ENCODE results near the gene PCDHGB5.

PCDHGB5 gene

DNA sequence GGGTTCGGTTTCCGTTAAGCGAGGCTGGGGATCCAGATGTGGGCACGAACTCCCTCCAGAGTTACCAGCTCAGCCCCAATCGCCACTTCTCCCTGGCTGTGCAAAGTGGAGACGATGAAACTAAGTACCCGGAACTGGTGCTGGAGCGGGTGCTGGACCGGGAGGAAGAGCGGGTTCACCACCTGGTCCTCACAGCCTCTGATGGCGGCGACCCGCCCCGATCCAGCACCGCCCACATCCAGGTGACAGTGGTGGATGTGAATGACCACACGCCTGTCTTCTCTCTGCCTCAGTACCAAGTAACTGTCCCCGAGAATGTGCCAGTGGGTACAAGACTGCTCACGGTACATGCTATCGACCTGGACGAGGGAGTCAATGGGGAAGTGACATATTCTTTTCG, 14.4 kb upstream of the PCDHGB5 start:
- DNase-seq (ENCODE audit: low read depth): no peak

DNA sequence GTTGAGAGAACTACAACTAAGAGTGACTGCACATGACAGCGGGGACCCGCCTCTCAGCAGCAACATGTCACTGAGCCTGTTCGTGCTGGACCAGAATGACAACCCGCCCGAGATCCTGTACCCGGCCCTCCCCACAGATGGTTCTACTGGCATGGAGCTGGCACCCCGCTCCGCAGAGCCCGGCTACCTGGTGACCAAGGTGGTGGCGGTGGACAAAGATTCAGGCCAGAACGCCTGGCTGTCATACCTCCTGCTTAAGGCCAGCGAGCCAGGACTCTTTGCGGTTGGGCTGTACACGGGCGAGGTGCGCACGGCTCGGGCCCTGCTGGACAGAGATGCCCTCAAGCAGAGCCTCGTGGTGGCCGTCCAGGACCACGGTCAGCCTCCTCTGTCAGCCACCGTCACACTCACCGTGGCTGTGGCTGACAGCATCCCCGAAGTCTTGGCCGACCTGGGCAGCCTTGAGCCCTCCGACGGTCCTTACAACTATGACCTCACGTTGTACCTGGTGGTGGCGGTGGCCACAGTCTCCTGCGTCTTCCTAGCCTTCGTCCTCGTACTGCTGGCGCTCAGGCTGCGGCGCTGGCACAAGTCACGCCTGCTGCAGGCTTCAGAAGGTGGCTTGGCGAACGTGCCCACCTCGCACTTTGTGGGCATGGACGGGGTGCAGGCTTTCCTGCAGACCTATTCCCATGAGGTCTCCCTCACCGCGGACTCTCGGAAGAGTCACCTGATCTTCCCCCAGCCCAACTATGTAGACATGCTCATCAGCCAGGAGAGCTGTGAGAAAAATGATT, 13.1 kb upstream of the PCDHGB5 start:
- no peak overlapping the region for H3K4me3 ChIP-seq (ENCODE audit: low read length)
- TF ChIP-seq, protein P1, sequence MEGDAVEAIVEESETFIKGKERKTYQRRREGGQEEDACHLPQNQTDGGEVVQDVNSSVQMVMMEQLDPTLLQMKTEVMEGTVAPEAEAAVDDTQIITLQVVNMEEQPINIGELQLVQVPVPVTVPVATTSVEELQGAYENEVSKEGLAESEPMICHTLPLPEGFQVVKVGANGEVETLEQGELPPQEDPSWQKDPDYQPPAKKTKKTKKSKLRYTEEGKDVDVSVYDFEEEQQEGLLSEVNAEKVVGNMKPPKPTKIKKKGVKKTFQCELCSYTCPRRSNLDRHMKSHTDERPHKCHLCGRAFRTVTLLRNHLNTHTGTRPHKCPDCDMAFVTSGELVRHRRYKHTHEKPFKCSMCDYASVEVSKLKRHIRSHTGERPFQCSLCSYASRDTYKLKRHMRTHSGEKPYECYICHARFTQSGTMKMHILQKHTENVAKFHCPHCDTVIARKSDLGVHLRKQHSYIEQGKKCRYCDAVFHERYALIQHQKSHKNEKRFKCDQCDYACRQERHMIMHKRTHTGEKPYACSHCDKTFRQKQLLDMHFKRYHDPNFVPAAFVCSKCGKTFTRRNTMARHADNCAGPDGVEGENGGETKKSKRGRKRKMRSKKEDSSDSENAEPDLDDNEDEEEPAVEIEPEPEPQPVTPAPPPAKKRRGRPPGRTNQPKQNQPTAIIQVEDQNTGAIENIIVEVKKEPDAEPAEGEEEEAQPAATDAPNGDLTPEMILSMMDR (conservative IDR thresholded peaks at IDR 0.05; ENCODE audit: low read length): no peak
- DNase-seq (ENCODE audit: low read depth): no peak

More for the DNA sequence above, 14.4 kb upstream of the PCDHGB5 start:
- peak overlapping the region; percentile 71 for H3K4me3 ChIP-seq (ENCODE audit: low read length)
- TF ChIP-seq, protein P1 (conservative IDR thresholded peaks at IDR 0.05; ENCODE audit: low read length): no peak

GRCh38 chr5:141387557-141388311, 10.0 kb upstream of the PCDHGB5 start, which contains the start of gene PCDHGB4:
Gene PCDHGB4 (plus strand): TSS chr5:141387698. CDS start chr5:141387885, 187 bp downstream.
- TF ChIP-seq, protein P1 (conservative IDR thresholded peaks at IDR 0.05; ENCODE audit: low read length): peak; percentile 64
- peak within 1 kb of the TSS; percentile 54 for H3K4me3 ChIP-seq (ENCODE audit: low read length)
- DNase-seq (ENCODE audit: low read depth): peak; percentile 54

GRCh38 chr5:141388661-141389060, 9.1 kb upstream of the PCDHGB5 start:
- no peak for DNase-seq (ENCODE audit: low read depth)
- TF ChIP-seq, protein P1 (conservative IDR thresholded peaks at IDR 0.05; ENCODE audit: low read length): no peak
- no peak overlapping the region; the same call in 1 of the 2 replicates for H3K4me3 ChIP-seq (ENCODE audit: low read length)

GRCh38 chr5:141389153-141390042, 8.3 kb upstream of the PCDHGB5 start:
- TF ChIP-seq, protein P1 (conservative IDR thresholded peaks at IDR 0.05; ENCODE audit: low read length): no peak
- DNase-seq (ENCODE audit: low read depth): no peak
- no peak overlapping the region for H3K4me3 ChIP-seq (ENCODE audit: low read length)

DNA sequence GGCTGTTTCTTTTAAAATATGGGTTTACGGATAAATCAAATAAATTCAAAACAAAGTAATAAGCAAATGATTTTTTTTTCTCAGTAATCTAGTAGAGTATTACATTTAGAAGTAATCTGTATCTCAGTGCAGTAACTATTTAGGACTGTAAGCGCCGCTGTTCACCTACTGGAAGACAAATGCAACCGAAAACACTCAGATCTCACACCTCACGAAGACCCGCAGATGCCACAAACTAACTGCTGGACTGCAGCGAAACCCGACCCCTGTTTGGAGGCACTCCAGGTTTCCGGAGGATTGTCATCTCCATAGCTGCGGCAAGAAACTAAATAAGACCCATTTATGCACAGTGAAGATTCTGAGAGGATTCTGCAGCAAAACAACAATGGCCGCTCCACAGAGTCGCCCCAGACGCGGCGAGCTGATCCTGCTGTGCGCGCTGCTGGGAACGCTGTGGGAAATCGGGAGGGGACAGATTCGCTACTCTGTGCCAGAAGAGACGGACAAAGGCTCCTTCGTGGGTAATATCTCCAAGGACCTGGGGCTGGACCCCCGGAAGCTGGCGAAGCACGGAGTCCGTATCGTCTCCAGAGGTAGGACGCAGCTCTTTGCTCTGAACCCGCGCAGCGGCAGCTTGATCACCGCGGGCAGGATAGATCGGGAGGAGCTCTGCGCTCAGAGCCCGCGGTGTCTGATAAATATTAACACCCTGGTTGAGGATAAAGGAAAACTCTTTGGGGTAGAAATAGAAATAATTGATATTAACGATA, 5.1 kb upstream of the PCDHGB5 start, which contains the start of gene PCDHGA8:
Gene PCDHGA8, plus strand, starts transcription at position 205 of the 770 bp plus-strand sequence. Its CDS starts 181 bp downstream, at position 386.
- DNase-seq (ENCODE audit: low read depth): peak; percentile 41
- H3K4me3 ChIP-seq (ENCODE audit: low read length): peak within 1 kb of the TSS; percentile 9; the same call in 1 of the 2 replicates
- TF ChIP-seq, protein P1 (conservative IDR thresholded peaks at IDR 0.05; ENCODE audit: low read length): peak; percentile 22

Data from AG10803 (cell line).